Gastroesophageal sphincter (tissue), 3 donors: ENCODE data around the gene FMNL3.

Experiments
- CTCF ChIP-seq, 4 experiments: fragments of 200-600 bp in 2 of 4; fragments of 450-650 bp in 2 of 4; sonication (generic) in 1 of 4; IDR thresholded peaks; one replicate each; pipeline ENCODE4 v1.5.1; 2017 to 2019; ENCODE audit warnings: antibody characterized with exemption in 4 of 4, mild to moderate bottlenecking in 2 of 4, moderate library complexity in 2 of 4
- EP300 ChIP-seq: sonication (generic); formaldehyde crosslinking; IDR thresholded peaks from one replicate; pipeline ENCODE4 v1.6.1; 2017; ENCODE audit warnings: antibody characterized with exemption, mild to moderate bottlenecking
- POLR2A ChIP-seq, 2 donors: fragments of 450-650 bp; IDR thresholded peaks; one replicate each; pipeline ENCODE4 v1.6.1; 2017; ENCODE audit warnings: antibody characterized with exemption in 2 of 2, mild to moderate bottlenecking in 2 of 2, moderate library complexity in 1 of 2
- POLR2AphosphoS5 ChIP-seq: sonication (generic); formaldehyde crosslinking; IDR thresholded peaks from one replicate; pipeline ENCODE4 v1.6.1; 2017; ENCODE audit warnings: antibody characterized with exemption

GRCh38 chr12:49658276-49658675 lies 48.9 kb downstream of the FMNL3 start:
- no peak for TF ChIP-seq CTCF (IDR thresholded peaks at IDR 0.05)
- TF ChIP-seq POLR2A (IDR thresholded peaks at IDR 0.05): no peak
- TF ChIP-seq EP300: no peak
- no peak for TF ChIP-seq POLR2AphosphoS5
